NCI-H2196 treated with DMSO at 0.1 percent for 48 hours (cell line): ENCODE measurements around the gene FOXE1.
A peak's percentile ranks its signal among the peaks of the same experiment; 100 is the strongest.

Source experiments
- DNase-seq: peaks from one replicate; lab custom pipeline; 2025; ENCODE audit not compliant: unreplicated experiment; lab: John Stamatoyannopoulos, UW

FOXE1 gene

DNA sequence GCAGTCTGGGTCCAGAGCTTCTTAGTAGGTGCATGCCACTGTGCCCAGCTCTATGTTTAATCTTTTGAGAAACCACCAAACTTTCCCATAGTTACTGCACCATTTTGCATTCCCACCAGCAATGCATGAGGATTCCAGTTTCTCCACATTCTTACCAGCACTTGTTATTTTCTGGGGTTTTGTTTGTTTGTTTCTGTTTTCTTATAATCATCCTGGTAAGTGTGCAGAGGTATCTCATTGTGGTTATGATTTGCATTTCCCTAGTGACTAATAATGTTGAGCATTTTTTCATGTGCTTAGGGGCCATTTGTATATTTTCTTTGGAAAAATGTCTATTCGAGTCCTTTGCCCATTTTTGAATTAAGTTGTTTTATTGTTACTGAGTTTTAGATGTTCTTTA lies 11.4 kb downstream of the FOXE1 start:
- no peak for DNase-seq

DNA sequence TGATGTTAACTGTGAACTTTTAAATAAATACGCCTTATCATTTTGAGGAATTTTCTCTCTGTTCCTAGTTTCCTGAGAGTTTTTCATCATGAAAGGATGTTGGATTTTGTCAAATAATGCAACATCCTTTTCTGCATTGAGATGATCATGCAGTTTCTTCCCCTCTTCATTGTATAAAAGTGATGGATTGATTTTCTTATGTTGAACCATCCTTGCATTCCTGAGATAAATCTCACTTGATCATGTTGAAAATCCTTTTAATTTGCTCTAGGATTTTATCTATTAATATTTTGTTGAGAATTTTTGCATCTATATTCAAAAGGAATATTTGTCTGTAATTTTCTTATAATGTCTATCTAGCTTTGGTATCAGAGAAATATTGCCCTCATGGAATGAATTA lies 13.3 kb downstream of the FOXE1 start:
- DNase-seq: no peak

DNA sequence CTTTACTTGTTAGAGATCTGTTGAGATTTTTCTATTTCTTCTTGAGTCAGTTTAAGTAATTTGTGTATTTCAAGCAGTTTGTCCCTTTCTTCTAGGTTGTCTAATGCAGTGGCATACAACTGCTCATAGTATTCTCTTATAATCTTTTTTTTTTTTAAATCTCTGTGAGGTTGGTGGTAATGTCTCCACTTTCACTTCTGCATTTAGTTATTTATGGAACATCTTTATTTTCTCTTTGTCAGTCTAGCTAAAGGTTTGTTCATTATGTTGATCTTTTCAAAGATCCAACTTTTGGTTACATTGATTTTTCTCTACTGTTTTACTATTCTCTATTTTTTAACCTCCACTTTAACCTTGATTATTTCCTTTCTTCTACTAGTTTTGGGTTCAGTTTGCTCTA lies 13.8 kb downstream of the FOXE1 start:
- DNase-seq: no peak

- DNase-seq: no peak
Observed at GRCh38 chr9:97868859-97869258, 15.8 kb downstream of the FOXE1 start.

- no peak for DNase-seq
Observed at GRCh38 chr9:97873425-97873824, 20.4 kb downstream of the FOXE1 start.

DNA sequence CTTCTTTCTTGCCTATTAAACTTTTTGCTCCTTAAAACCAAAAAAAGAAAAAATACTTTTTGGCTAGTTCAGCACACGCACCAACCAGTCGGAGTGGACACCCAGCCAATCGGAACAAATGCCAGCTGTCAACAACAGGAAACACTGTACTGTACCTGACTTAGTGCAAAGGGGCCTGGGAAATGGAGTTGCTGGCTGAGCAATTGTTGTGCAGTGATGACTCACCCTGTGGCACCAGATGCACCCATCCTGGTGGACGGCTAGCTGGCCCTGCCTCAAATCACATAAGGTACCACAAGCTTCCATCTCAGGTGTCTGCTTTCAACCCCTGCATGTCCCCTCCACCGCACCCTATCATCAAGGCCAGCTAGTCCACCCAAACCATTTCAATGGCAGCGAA lies 20.9 kb downstream of the FOXE1 start:
- no peak for DNase-seq

GRCh38 chr9:97874624-97875023 lies 21.6 kb downstream of the FOXE1 start:
- DNase-seq: no peak

DNA sequence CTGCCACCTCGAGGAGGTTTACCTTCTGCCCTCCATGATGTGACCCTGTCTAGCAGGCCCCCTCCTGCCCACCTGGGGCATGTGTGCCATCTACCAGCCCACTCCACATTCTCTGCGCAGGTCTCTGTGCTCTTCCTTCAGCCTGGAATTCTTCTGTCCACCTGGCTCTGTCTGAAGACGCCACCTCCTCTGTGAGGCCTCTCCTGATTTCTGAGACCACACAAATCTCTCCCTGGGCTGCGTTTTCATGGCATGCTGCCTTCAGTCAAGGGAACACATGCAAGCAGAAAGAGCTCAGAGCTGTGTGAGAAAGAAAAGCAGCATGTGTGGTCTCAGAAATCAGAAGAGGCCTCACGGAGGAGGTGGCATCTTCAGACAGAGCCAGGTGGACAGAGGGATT lies 22.1 kb downstream of the FOXE1 start:
- DNase-seq: no peak

DNA sequence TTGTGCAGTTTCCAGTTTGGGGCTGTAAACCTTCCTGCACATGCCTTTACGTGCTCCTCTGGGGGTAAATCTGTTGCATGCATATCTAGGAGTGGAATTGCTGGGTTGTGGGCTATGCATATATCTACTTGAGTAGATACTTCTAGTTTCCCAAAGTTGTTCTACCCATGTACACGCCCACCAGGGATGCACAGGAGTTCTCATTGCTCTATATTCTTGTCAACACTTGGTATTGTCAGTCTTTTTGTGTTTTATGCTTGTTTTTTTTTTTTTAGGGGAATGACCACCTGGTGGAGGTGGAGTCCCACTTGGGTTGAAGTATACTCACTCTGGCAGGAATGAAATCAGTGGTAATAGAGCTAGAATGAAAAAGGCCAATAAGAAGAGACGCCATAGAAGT lies 23.0 kb downstream of the FOXE1 start:
- no peak for DNase-seq

DNA sequence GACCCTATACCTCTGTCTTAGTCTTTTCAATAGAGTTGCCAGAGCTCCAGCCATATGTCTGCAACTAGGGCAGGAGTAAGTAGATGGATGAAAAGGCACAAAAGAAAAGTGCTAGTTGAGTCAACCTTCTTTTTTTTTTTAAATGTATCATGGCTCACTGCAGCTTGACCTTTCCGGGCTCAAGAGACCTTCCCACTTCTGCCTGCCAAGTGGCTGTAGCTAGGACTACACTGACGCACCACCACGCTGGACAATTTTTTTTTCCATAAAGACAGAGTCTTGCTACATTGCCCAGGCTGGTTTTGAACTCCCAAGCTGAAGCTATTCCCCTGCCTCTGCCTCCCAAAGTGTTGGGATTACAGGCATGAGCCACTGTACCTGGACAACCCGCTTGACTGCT lies 27.3 kb downstream of the FOXE1 start:
- no peak for DNase-seq

GRCh38 chr9:97889941-97890887 lies 37.2 kb downstream of the FOXE1 start:
- no peak for DNase-seq

GRCh38 chr9:97891736-97892135 lies 38.7 kb downstream of the FOXE1 start:
- no peak for DNase-seq

DNA sequence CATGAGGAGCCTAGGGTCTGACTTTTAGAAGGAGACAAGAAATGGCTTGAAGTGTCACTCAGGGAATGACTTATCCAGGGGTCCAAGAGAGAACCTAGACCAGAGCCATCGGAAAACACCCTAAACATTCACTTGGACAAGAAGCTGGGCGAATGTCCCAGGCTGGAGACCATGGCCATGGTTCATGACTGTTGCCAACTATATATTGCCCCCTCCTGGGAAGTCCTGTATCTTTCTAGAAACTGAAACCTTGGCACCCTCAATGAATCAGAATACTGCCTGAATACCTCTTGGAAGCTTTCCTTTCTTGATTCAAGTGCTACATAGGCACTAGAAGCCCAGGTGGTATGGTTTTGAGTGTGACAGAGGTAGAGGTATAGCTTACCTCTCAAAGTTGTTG lies 39.4 kb downstream of the FOXE1 start:
- no peak for DNase-seq

- no peak for DNase-seq
Observed at GRCh38 chr9:97895211-97895610, 42.2 kb downstream of the FOXE1 start.

- DNase-seq: no peak
Observed at GRCh38 chr9:97895695-97896332, 42.8 kb downstream of the FOXE1 start.

- DNase-seq: no peak
Observed at GRCh38 chr9:97900103-97900737, 47.2 kb downstream of the FOXE1 start.

DNA sequence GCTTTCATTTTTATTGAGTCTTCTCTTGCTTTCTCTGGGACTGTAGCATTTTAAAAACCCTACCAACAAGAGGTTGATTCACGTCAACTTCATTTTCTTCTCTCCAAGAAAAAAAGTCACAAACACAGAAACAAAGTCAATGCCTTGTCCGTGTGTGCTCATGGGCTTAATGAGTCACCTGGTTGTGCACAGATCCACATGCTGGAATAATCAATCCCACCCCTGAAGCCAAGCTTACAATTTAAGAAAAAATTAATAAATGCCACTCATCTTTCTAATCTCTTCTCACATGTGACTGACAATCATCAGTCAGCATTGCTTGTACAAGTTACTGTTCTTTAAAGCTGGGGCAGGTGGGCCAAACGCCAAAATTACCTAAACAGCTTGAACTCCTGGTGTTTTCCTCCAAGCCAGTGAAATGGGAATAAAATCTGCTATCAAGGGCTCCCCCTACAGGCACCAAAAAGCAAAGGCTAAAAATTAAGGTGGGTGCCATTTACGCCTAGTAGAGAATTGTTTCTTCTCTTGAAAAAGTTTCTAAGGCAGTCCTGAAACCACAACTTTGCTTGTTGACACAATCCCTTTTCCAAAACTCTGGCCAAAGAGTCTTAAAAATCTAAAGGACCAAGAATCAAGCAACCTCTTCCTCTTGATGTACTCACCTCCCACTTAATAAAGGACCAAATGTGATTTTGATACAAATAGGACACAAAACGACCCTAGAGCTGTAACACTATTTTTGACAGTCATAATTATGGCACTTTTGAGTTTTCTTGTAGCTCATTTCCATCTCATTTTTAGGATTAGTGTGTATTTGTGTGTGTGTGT lies 47.9 kb downstream of the FOXE1 start:
- DNase-seq: peak; percentile 36

DNA sequence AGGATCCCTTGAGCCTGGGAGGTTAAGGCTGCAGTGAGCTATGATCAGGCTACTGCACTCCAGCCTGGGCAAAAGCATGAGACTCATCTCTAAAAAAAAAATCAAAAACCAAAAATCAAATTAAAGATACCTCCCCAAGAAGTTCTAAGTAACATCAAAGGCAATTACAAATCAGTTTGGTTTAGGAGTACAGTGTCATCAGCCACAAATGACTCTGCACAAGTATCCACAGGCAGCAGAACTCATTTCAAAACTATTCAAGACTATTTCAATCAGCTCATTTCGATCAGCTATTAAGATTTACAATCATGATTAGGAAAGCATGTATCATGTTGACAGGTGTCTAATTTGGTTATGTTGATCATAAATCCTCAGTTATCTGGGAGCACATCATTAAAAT lies 50.2 kb downstream of the FOXE1 start:
- DNase-seq: no peak

- DNase-seq: no peak
Observed at GRCh38 chr9:97904725-97905124, 51.7 kb downstream of the FOXE1 start.

DNA sequence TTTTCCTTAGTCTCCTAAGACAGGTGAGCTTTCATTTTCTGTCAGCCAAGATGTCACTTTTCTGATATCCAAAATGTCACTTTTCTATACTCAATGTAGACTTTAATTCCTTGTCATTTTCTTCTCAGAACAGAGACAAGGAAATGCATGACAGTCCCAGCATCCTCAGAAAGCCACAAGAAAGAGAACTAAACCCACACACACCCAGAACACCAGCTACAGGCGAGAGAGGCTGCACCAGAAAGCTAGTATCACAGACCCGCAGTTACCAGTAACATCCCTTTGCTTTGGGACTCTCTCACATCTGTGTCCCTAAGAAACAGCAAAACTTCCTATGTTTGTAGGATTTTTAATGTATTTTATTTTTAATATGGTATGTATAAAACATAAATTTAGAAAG lies 52.2 kb downstream of the FOXE1 start:
- no peak for DNase-seq
